Gastroesophageal sphincter (tissue), 3 donors: Measurements from ENCODE around the gene CARD14.

ENCODE experiments used
- EP300 ChIP-seq: sonication (generic); formaldehyde crosslinking; IDR thresholded peaks from one replicate; pipeline ENCODE4 v1.6.1; 2017; ENCODE audit warnings: antibody characterized with exemption, mild to moderate bottlenecking
- POLR2AphosphoS5 ChIP-seq: sonication (generic); formaldehyde crosslinking; IDR thresholded peaks from one replicate; pipeline ENCODE4 v1.6.1; 2017; ENCODE audit warnings: antibody characterized with exemption
- TF ChIP-seq, protein P1 (sequence below), 4 experiments: fragments of 200-600 bp in 2 of 4; fragments of 450-650 bp in 2 of 4; sonication (generic) in 1 of 4; IDR thresholded peaks; one replicate each; pipeline ENCODE4 v1.5.1; 2017 to 2019; ENCODE audit warnings: antibody characterized with exemption in 4 of 4, mild to moderate bottlenecking in 2 of 4, moderate library complexity in 2 of 4

DNA sequence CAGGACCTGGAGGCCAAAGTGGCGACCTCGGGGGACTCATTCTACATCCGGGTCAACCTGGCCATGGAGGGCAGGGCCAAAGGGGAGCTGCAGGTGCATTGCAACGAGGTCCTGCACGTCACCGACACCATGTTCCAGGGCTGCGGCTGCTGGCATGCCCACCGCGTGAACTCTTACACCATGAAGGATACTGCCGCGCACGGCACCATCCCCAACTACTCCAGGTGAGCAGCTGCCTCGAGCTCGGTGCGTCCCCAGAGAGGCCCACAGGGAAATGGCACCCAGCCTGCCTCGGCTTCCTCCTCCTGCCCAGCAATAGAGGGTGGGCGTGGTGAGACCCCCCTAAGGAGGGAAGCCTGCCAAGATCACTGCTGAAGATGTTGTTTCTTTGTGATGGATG is 32.4 kb downstream of the CARD14 start:
- TF ChIP-seq, protein P1, sequence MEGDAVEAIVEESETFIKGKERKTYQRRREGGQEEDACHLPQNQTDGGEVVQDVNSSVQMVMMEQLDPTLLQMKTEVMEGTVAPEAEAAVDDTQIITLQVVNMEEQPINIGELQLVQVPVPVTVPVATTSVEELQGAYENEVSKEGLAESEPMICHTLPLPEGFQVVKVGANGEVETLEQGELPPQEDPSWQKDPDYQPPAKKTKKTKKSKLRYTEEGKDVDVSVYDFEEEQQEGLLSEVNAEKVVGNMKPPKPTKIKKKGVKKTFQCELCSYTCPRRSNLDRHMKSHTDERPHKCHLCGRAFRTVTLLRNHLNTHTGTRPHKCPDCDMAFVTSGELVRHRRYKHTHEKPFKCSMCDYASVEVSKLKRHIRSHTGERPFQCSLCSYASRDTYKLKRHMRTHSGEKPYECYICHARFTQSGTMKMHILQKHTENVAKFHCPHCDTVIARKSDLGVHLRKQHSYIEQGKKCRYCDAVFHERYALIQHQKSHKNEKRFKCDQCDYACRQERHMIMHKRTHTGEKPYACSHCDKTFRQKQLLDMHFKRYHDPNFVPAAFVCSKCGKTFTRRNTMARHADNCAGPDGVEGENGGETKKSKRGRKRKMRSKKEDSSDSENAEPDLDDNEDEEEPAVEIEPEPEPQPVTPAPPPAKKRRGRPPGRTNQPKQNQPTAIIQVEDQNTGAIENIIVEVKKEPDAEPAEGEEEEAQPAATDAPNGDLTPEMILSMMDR (IDR thresholded peaks at IDR 0.05), result no peak
- no peak for TF ChIP-seq POLR2AphosphoS5
- no peak for TF ChIP-seq EP300
